AG04450 (cell line): Measurements from ENCODE around the gene DLL4. TPM values are rescaled to one million over a fixed set of nuclear protein-coding genes. Genes with fewer than 3 reads are reported as not detected.
"Not testable (repeated sequence)": the region's sequence is repeated elsewhere in the genome, so short reads cannot be mapped to it uniquely, and the experiment has no call there.

Experiments used
- CTCF ChIA-PET: fragments of 300-600, 350-600 bp; formaldehyde crosslinking; extraction: SDS; loops from one replicate; lab custom pipeline; 2022; ENCODE audit warnings: antibody characterized with exemption, inconsistent platforms; lab: Charles Lee
- POLR2A ChIA-PET: fragments of 350-600 bp; formaldehyde crosslinking; extraction: SDS; loops from one replicate; lab custom pipeline; 2021; ENCODE audit warnings: antibody characterized with exemption, inconsistent platforms; lab: Yijun Ruan, JAX
- DNase-seq: peaks from one replicate; pipeline ENCODE4 v3.0.0-alpha.2; 2011; ENCODE audit warnings: low read depth, low spot score
- H3K27ac ChIP-seq: one replicate; pipeline ENCODE4 v1.5.1; 2012; ENCODE audit warnings: low read depth, low read length, control low read depth
- H3K27me3 ChIP-seq: one replicate; pipeline ENCODE4 v1.6.0; 2012; ENCODE audit warnings: low read length; ENCODE audit not compliant: control insufficient read depth, insufficient read depth
- H3K4me3 ChIP-seq: 2 replicates; pipeline ENCODE4 v1.5.1; 2011; ENCODE audit warnings: mild to moderate bottlenecking, low read depth, low read length, control low read depth
- H3K9me3 ChIP-seq: 2 replicates; pipeline ENCODE4 v1.5.1; 2012; ENCODE audit warnings: low read length; ENCODE audit not compliant: control insufficient read depth, insufficient read depth
- CTCF ChIP-seq: IDR thresholded peaks from 2 replicates; pipeline ENCODE4 v1.5.1; 2011; ENCODE audit warnings: low read depth, low read length, control low read depth, inconsistent platforms
- polyA plus RNA-seq: library from polyadenylated mRNA; depleted of rRNA; stranded (reverse); fragments of >200 nt; gene quantifications from 2 replicates; pipeline ENCODE4 v1.2.3, GENCODE V29; 2011

Gene DLL4
- polyA plus RNA-seq, 1 experiment = 1.5 TPM

DNA sequence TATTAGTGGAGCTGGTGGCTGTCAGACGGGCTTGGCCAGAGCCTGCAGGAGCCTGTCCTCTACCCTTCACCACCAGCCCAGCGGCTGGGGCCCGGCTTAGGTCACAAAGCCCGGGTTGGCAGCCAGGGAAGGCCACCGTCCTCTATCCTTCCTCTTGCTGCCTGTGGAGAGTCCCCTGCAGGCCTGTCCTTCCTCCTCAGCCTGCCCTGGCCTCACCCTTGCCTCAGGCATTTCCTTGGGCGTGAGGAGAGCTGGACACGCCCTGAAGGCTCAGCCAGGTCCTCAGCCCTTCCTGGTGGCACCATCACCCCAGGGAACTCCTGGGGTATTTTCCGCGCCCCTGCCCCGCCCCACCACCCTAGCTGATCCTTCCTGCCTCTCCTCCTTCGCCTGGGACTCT lies 31.8 kb downstream of the DLL4 start:
- no peak overlapping the region for H3K27ac ChIP-seq
- no peaks in the 10 kb centered on the region; the same call in 1 of the 2 replicates for H3K9me3 ChIP-seq
- ChIA-PET POLR2A (no interaction called here), CTCF (no interaction called here)
- no peak overlapping the region for H3K4me3 ChIP-seq
- no peak for DNase-seq
- H3K27me3 ChIP-seq = no peaks in the 10 kb centered on the region
- TF ChIP-seq CTCF = no peak

DNA sequence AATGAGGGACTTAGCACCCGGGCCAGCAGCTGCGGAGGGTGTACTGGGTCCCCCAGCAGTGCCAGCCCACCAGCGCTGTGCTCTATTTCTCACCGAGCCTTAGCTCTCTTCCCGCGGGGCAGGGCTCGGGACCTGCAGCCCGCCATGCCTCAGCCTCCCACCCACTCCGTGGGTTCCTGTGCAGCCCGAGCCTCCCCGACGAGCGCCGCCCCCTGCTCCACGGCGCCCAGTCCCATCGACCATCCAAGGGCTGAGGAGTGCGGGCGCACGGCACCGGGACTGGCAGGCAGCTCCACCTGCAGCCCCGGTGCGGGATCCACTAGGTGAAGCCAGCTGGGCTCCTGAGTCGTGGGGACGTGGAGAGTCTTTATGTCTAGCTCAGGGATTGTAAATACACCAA lies 32.6 kb downstream of the DLL4 start:
- H3K9me3 ChIP-seq, CTCF ChIA-PET, DNase-seq, H3K4me3 ChIP-seq, H3K27me3 ChIP-seq, H3K27ac ChIP-seq, POLR2A ChIA-PET: not testable (repeated sequence)

- POLR2A ChIA-PET = not testable (repeated sequence)
- CTCF ChIA-PET = interaction anchor here (0.6 to 1.1 kb wide), 2 partner anchors 21 to 30 kb away, joined by 3 to 4 read pairs; no protein-coding TSS in a partner anchor
Observed at GRCh38 chr15:40962317-40962716, 33.2 kb downstream of the DLL4 start.

GRCh38 chr15:40963201-40963600 lies 34.1 kb downstream of the DLL4 start:
- Histone ChIP-seq H3K27me3 (no peaks in the 10 kb centered on the region), H3K27ac (no peak overlapping the region), H3K9me3 (no peaks in the 10 kb centered on the region; the same call in 1 of the 2 replicates), H3K4me3 (no peak overlapping the region)
- POLR2A ChIA-PET = interaction anchor here (2.1 kb wide), 1 partner anchor 10 kb away, joined by 9 read pairs; the partner anchor contains the start of gene CHAC1
- TF ChIP-seq CTCF = no peak
- DNase-seq = no peak
- CTCF ChIA-PET = interaction anchor here (1.1 to 1.2 kb wide), 3 partner anchors 20 to 22 kb away, joined by 3 to 4 read pairs (median 3); no protein-coding TSS in a partner anchor

More at GRCh38 chr15:40962317-40962716, 33.2 kb downstream of the DLL4 start:
- not testable (repeated sequence) for H3K4me3 ChIP-seq, H3K27me3 ChIP-seq, H3K9me3 ChIP-seq, H3K27ac ChIP-seq, DNase-seq

GRCh38 chr15:40964006-40964405 lies 34.9 kb downstream of the DLL4 start:
- Histone ChIP-seq H3K9me3 (no peaks in the 10 kb centered on the region; the same call in 1 of the 2 replicates), H3K27ac (no peak overlapping the region), H3K27me3 (no peaks in the 10 kb centered on the region), H3K4me3 (no peak overlapping the region)
- ChIA-PET POLR2A (interaction anchor here (0.6 to 2.1 kb wide), 2 partner anchors 11 to 34 kb away, joined by 8 to 9 read pairs; partner anchors contain the start of gene CHAC1), CTCF (interaction anchor here (1.1 to 1.2 kb wide), 2 partner anchors 19 to 23 kb away, joined by 3 read pairs; no protein-coding TSS in a partner anchor)
- no peak for DNase-seq
- TF ChIP-seq CTCF = no peak

DNA sequence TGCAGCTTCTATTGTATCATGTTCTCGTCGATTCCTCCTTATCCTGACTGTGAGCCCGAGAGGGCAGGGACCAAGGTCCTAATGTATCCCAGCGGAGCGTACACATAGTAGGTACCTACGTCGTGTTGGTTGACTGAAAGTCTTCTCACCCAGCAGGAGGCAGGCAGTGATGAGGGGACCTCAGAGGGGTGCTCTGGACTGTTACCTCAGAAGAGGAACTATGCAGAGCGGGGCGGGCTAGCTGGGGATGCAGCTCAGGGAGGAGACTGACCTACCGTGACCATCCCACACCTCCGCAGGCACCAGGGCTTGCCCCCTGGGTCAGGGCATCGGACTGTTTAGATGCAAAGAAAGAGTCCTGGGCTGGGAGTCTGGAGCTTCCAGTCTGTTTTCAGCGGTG lies 35.5 kb downstream of the DLL4 start:
- no peak overlapping the region for H3K27ac ChIP-seq
- CTCF ChIA-PET = interaction anchor here (0.8 to 1.2 kb wide), 3 partner anchors 18 to 58 kb away, joined by 3 to 9 read pairs (median 3); no protein-coding TSS in a partner anchor
- no peak for DNase-seq
- TF ChIP-seq CTCF = no peak
- POLR2A ChIA-PET = interaction anchor here (2.1 kb wide), 1 partner anchor 12 kb away, joined by 9 read pairs; the partner anchor contains the start of gene CHAC1
- no peaks in the 10 kb centered on the region; the same call in 1 of the 2 replicates for H3K9me3 ChIP-seq
- H3K4me3 ChIP-seq = no peak overlapping the region
- H3K27me3 ChIP-seq = no peaks in the 10 kb centered on the region
